HG02852 (cell line): ENCODE measurements around the gene KRTAP25-1.

Experiments used
- ATAC-seq: cut with Tn5 transposase; IDR thresholded peaks from one replicate; pipeline ENCODE4 v1.9.1; 2021; ENCODE audit warnings: mild to moderate bottlenecking, moderate library complexity; ENCODE audit not compliant: unreplicated experiment

The KRTAP25-1 gene

GRCh38 chr21:30289215-30289614 lies at the start of gene KRTAP25-1:
Gene KRTAP25-1 (minus strand): TSS chr21:30289514. CDS start chr21:30289490, 24 bp downstream.
- no peak for ATAC-seq

GRCh38 chr21:30338717-30339116 lies 49.4 kb upstream of the KRTAP25-1 start:
- ATAC-seq, result no peak

- ATAC-seq, result no peak
Observed at GRCh38 chr21:30337772-30338171, 48.5 kb upstream of the KRTAP25-1 start.

GRCh38 chr21:30337276-30337744 lies 48.0 kb upstream of the KRTAP25-1 start, which contains the start of gene KRTAP27-1:
Gene KRTAP27-1 (minus strand): TSS chr21:30337694. CDS start chr21:30337668, 26 bp downstream.
- ATAC-seq, result no peak

- ATAC-seq, result no peak
Observed at GRCh38 chr21:30336596-30336995, 47.3 kb upstream of the KRTAP25-1 start.

- ATAC-seq, result no peak
Observed at GRCh38 chr21:30333736-30334135, 44.4 kb upstream of the KRTAP25-1 start.

- ATAC-seq, result no peak
Observed at GRCh38 chr21:30332681-30333080, 43.4 kb upstream of the KRTAP25-1 start.

GRCh38 chr21:30329203-30329875 lies 40.0 kb upstream of the KRTAP25-1 start:
- ATAC-seq, result no peak

GRCh38 chr21:30326390-30326789 lies 37.1 kb upstream of the KRTAP25-1 start:
- ATAC-seq, result no peak

- ATAC-seq, result no peak
Observed at GRCh38 chr21:30320215-30320614, 30.9 kb upstream of the KRTAP25-1 start, which contains the start of gene KRTAP26-1. Gene KRTAP26-1 (minus strand): TSS chr21:30320315. CDS start chr21:30320035, 280 bp downstream.

- no peak for ATAC-seq
Observed at GRCh38 chr21:30315701-30316100, 26.4 kb upstream of the KRTAP25-1 start.

GRCh38 chr21:30306884-30307283 lies 17.6 kb upstream of the KRTAP25-1 start:
- ATAC-seq, result no peak

GRCh38 chr21:30305136-30305535 lies 15.8 kb upstream of the KRTAP25-1 start:
- no peak for ATAC-seq

GRCh38 chr21:30282850-30283249 lies 6.5 kb downstream of the KRTAP25-1 start, which contains the start of gene KRTAP24-1:
Gene KRTAP24-1 (minus strand): TSS chr21:30282950. CDS start chr21:30282932, 18 bp downstream.
- no peak for ATAC-seq

GRCh38 chr21:30271611-30272010 lies 17.7 kb downstream of the KRTAP25-1 start:
- no peak for ATAC-seq

GRCh38 chr21:30271156-30271555 lies 18.2 kb downstream of the KRTAP25-1 start:
- ATAC-seq, result no peak

GRCh38 chr21:30269803-30270530 lies 19.3 kb downstream of the KRTAP25-1 start:
- no peak for ATAC-seq

GRCh38 chr21:30268608-30269197 lies 20.6 kb downstream of the KRTAP25-1 start:
- ATAC-seq, result no peak

- ATAC-seq, result no peak
Observed at GRCh38 chr21:30257773-30258172, 31.5 kb downstream of the KRTAP25-1 start.

- ATAC-seq, result no peak
Observed at GRCh38 chr21:30256100-30256499, 33.2 kb downstream of the KRTAP25-1 start.

- ATAC-seq, result no peak
Observed at GRCh38 chr21:30255679-30256078, 33.6 kb downstream of the KRTAP25-1 start.
